Panc1 (cell line): ENCODE results near the gene FRMPD4. TPM values are rescaled to one million over a fixed set of nuclear protein-coding genes. Genes with fewer than 3 reads are reported as not detected.

Experiments
- ATAC-seq: fragments of 200-7000 bp; cut with Tn5 transposase; 2 replicates; pipeline ENCODE4 v1.9.1; 2020; ENCODE audit warnings: mild to moderate bottlenecking, moderate library complexity
- BruUV-seq: library from RNA; stranded (reverse); fragments of 400-500 nt; replicated peaks from 2 replicates; lab custom pipeline; 2021; lab: Mats Ljungman, UMichigan
- CTCF ChIA-PET: fragments of 300-600 bp; sonication (Branson Sonifier 250); formaldehyde crosslinking; loops from one replicate; lab custom pipeline; 2022; ENCODE audit warnings: antibody characterized with exemption; lab: Charles Lee
- POLR2A ChIA-PET: fragments of 300-600 bp; sonication (Branson Sonifier 250); formaldehyde crosslinking; loops from one replicate; lab custom pipeline; 2022; ENCODE audit warnings: antibody characterized with exemption; lab: Charles Lee
- DNase-seq: peaks from one replicate; pipeline ENCODE4 v3.0.0-alpha.2; 2010; ENCODE audit warnings: low read depth, low spot score
- H3K27ac ChIP-seq: 2 replicates; pipeline ENCODE4 v1.5.1; 2011; ENCODE audit warnings: mild to moderate bottlenecking, low read length, inconsistent platforms
- H3K27me3 ChIP-seq: fragments of 200-500 bp; sonication (Bioruptor generic); 2 replicates; pipeline ENCODE4 v1.6.0; 2014; ENCODE audit warnings: low read length, inconsistent platforms; ENCODE audit not compliant: control insufficient read depth, insufficient read depth
- H3K36me3 ChIP-seq: fragments of 200-500 bp; sonication (Bioruptor generic); 2 replicates; pipeline ENCODE4 v1.5.1; 2014; ENCODE audit warnings: inconsistent platforms, mild to moderate bottlenecking, low read length, moderate library complexity; ENCODE audit not compliant: control insufficient read depth, insufficient read depth
- H3K4me1 ChIP-seq: 2 replicates; pipeline ENCODE4 v1.5.1; 2011; ENCODE audit warnings: inconsistent platforms, mild to moderate bottlenecking, low read length, moderate library complexity; ENCODE audit not compliant: control insufficient read depth, insufficient read depth
- H3K4me3 ChIP-seq, 2 experiments: 2 replicates each; pipeline ENCODE4 v1.5.1; 2011 to 2012; ENCODE audit warnings: low read depth in 2 of 2, low read length in 2 of 2, mild to moderate bottlenecking in 2 of 2, inconsistent platforms in 1 of 2, moderate library complexity in 1 of 2
- H3K9me3 ChIP-seq: fragments of 200-500 bp; sonication (Bioruptor generic); 2 replicates; pipeline ENCODE4 v1.5.1; 2014; ENCODE audit warnings: low read depth, mild to moderate bottlenecking, inconsistent platforms, low read length, moderate library complexity; ENCODE audit not compliant: control insufficient read depth, insufficient read depth
- CTCF ChIP-seq: fragments of 450-650 bp; IDR thresholded peaks from 2 replicates; pipeline ENCODE4 v1.5.1; 2017; ENCODE audit warnings: mild to moderate bottlenecking
- POLR2AphosphoS5 ChIP-seq: IDR thresholded peaks from 2 replicates; pipeline ENCODE4 v1.6.1; 2012; ENCODE audit warnings: mild to moderate bottlenecking, low read depth, low read length, moderate library complexity
- REST ChIP-seq, 2 experiments: IDR thresholded peaks; 2 replicates each; pipeline ENCODE4 v1.6.1; 2011 to 2012; ENCODE audit warnings: low read depth in 2 of 2, control low read depth in 1 of 2, low read length in 1 of 2, mild to moderate bottlenecking in 1 of 2, moderate library complexity in 1 of 2; ENCODE audit not compliant: insufficient read depth in 1 of 2
- SIN3A ChIP-seq: IDR thresholded peaks from 2 replicates; pipeline ENCODE4 v1.6.1; 2012; ENCODE audit warnings: low read depth, mild to moderate bottlenecking, low read length, moderate library complexity, borderline replicate concordance; ENCODE audit not compliant: insufficient read depth
- TCF7L2 ChIP-seq: IDR thresholded peaks from 2 replicates; pipeline ENCODE4 v1.6.1; 2011; ENCODE audit warnings: mild to moderate bottlenecking, low read depth, low read length, inconsistent platforms
- in situ Hi-C: cut with HindIII; loops from 2 replicates; pipeline ENCODE4 v1.10.0; 2016; ENCODE audit warnings: low sequenced_read_pairs, low pct_unique_long_range_greater_than_20kb
- intact Hi-C: fragments of 100-400 bp; cut with micrococcal nuclease; formaldehyde crosslinking; loops from one replicate; pipeline ENCODE4 v1.10.0; 2022; ENCODE audit not compliant: unreplicated experiment
- total RNA-seq: library from RNA; stranded (reverse); gene quantifications from one replicate; pipeline ENCODE4 v1.2.1, GENCODE V29; 2021; ENCODE audit not compliant: unreplicated experiment

Gene FRMPD4
- total RNA-seq, 1 experiment from 2014 or later: not detected

- Histone ChIP-seq H3K36me3 (no peaks in the 10 kb centered on the region), H3K27me3 (no peaks in the 10 kb centered on the region), H3K9me3 (no peaks in the 10 kb centered on the region), H3K4me1 (no peaks in the 10 kb centered on the region), H3K27ac (no peak overlapping the region), H3K4me3 (no peak overlapping the region)
- ChIA-PET CTCF (no interaction called here), POLR2A (no interaction called here)
- intact Hi-C loops (no loop called here), in situ Hi-C loops (no loop called here)
- TF ChIP-seq REST (IDR thresholded peaks at IDR 0.05; ENCODE audit: insufficient read depth in 1 of 2, low read depth in 2 of 2, low read length in 1 of 2): no peak
- no peak for TF ChIP-seq CTCF
- no peak for TF ChIP-seq POLR2AphosphoS5
- no peak for TF ChIP-seq TCF7L2
- TF ChIP-seq SIN3A: no peak
- DNase-seq (no peak), ATAC-seq (no peak)
- no TSS peak for BruUV-seq
These were observed 163.0 kb downstream of the FRMPD4 start for GRCh38 chrX:12301288-12301687.

GRCh38 chrX:12304261-12304660, 166.0 kb downstream of the FRMPD4 start:
- Histone ChIP-seq H3K27ac (no peak overlapping the region), H3K36me3 (no peaks in the 10 kb centered on the region), H3K27me3 (no peaks in the 10 kb centered on the region), H3K9me3 (no peaks in the 10 kb centered on the region), H3K4me3 (no peak overlapping the region), H3K4me1 (no peaks in the 10 kb centered on the region)
- ChIA-PET CTCF (no interaction called here), POLR2A (no interaction called here)
- BruUV-seq: no TSS peak
- in situ Hi-C loops (no loop called here), intact Hi-C loops (no loop called here)
- DNase-seq: no peak
- TF ChIP-seq POLR2AphosphoS5 (no peak), TCF7L2 (no peak), CTCF (no peak), SIN3A (no peak), REST (IDR thresholded peaks at IDR 0.05; ENCODE audit: insufficient read depth in 1 of 2, low read depth in 2 of 2, low read length in 1 of 2) (no peak)
- ATAC-seq: no peak
